GM23338 (cell line): Measurements from ENCODE around the gene INHBC. TPM values are rescaled to one million over a fixed set of nuclear protein-coding genes. Genes with fewer than 3 reads are reported as not detected.

Experiments used
- ATAC-seq: fragments of 200-7000 bp; cut with Tn5 transposase; 3 replicates; pipeline ENCODE4 v1.9.1; 2020
- DNase-seq: peaks from one replicate; pipeline ENCODE4 v3.0.0-alpha.2; 2015; ENCODE audit warnings: low spot score
- H2AFZ ChIP-seq: fragments of 200-600 bp; sonication (generic); 2 replicates; pipeline ENCODE4 v1.8.0; 2016; ENCODE audit warnings: antibody characterized with exemption, mild to moderate bottlenecking, moderate library complexity
- H3F3A ChIP-seq: fragments of 200-600 bp; sonication (generic); replicated peaks from 2 replicates; pipeline ENCODE4 v1.8.0; 2017; ENCODE audit warnings: antibody characterized with exemption, mixed run types, low read depth
- H3K27ac ChIP-seq: fragments of 200-600 bp; sonication (generic); 2 replicates; pipeline ENCODE4 v1.6.1; 2016; ENCODE audit warnings: low read depth
- H3K27me3 ChIP-seq: fragments of 200-600 bp; sonication (generic); 2 replicates; pipeline ENCODE4 v1.8.0; 2016; ENCODE audit warnings: mild to moderate bottlenecking, mixed run types, moderate library complexity; ENCODE audit not compliant: insufficient read depth
- H3K36me3 ChIP-seq: fragments of 200-600 bp; sonication (generic); 2 replicates; pipeline ENCODE4 v1.8.0; 2016; ENCODE audit warnings: mild to moderate bottlenecking; ENCODE audit not compliant: insufficient read depth
- H3K4me1 ChIP-seq: fragments of 200-600 bp; sonication (generic); 2 replicates; pipeline ENCODE4 v1.8.0; 2016; ENCODE audit warnings: mild to moderate bottlenecking, moderate library complexity; ENCODE audit not compliant: insufficient read depth
- H3K4me2 ChIP-seq: fragments of 200-600 bp; sonication (generic); 2 replicates; pipeline ENCODE4 v1.7.1; 2017; ENCODE audit warnings: mixed run types
- H3K4me3 ChIP-seq: fragments of 200-600 bp; sonication (generic); 2 replicates; pipeline ENCODE4 v1.6.1; 2016; ENCODE audit warnings: mixed run types
- H3K79me2 ChIP-seq: fragments of 200-600 bp; sonication (generic); replicated peaks from 2 replicates; pipeline ENCODE4 v1.8.0; 2017; ENCODE audit warnings: mild to moderate bottlenecking; ENCODE audit not compliant: insufficient read depth
- H3K9me2 ChIP-seq: fragments of 200-600 bp; sonication (generic); 2 replicates; pipeline ENCODE4 v1.8.0; 2017; ENCODE audit not compliant: insufficient read depth
- H4K20me1 ChIP-seq: fragments of 200-600 bp; sonication (generic); replicated peaks from 2 replicates; pipeline ENCODE4 v1.8.0; 2017; ENCODE audit warnings: mild to moderate bottlenecking; ENCODE audit not compliant: insufficient read depth
- H3K27ac Mint-ChIP-seq: 2 replicates; pipeline ENCODE4 v1.8.0; 2020; ENCODE audit warnings: inconsistent platforms, mild to moderate bottlenecking, moderate library complexity, mixed read lengths
- H3K27me3 Mint-ChIP-seq: 3 replicates; pipeline ENCODE4 v1.8.0; 2022; ENCODE audit warnings: low read depth, mild to moderate bottlenecking, moderate library complexity, mixed read lengths, inconsistent platforms; ENCODE audit not compliant: insufficient read depth, poor library complexity
- H3K36me3 Mint-ChIP-seq: 3 replicates; pipeline ENCODE4 v1.8.0; 2021; ENCODE audit warnings: low read depth, mild to moderate bottlenecking, inconsistent platforms, moderate library complexity, mixed read lengths
- H3K4me1 Mint-ChIP-seq: 3 replicates; pipeline ENCODE4 v1.8.0; 2020; ENCODE audit warnings: mild to moderate bottlenecking, inconsistent platforms, mixed read lengths
- H3K4me3 Mint-ChIP-seq: 3 replicates; pipeline ENCODE4 v1.8.0; 2021; ENCODE audit warnings: moderate library complexity, mild to moderate bottlenecking, inconsistent platforms, mixed read lengths
- H3K9me3 Mint-ChIP-seq: 3 replicates; pipeline ENCODE4 v1.8.0; 2020; ENCODE audit warnings: moderate library complexity, mild to moderate bottlenecking, inconsistent platforms, mixed read lengths
- CREB1 ChIP-seq: fragments of 250-450 bp; sonication (Bioruptor Pico); IDR thresholded peaks from 2 replicates; pipeline ENCODE4 v1.5.0; 2020; ENCODE audit warnings: low read depth, mild to moderate bottlenecking, moderate library complexity
- ETS1 ChIP-seq: IDR thresholded peaks from 2 replicates; pipeline ENCODE4 v1.6.1; 2016; ENCODE audit warnings: antibody characterized with exemption
- EZH2 ChIP-seq: fragments of 200-600 bp; sonication (generic); IDR thresholded peaks from one replicate; pipeline ENCODE4 v1.8.0; 2017; ENCODE audit warnings: antibody characterized with exemption, mild to moderate bottlenecking, low read depth; ENCODE audit not compliant: unreplicated experiment
- EZH2phosphoT487 ChIP-seq: fragments of 200-600 bp; sonication (generic); IDR thresholded peaks from one replicate; pipeline ENCODE4 v1.8.1; 2018; ENCODE audit warnings: antibody characterized with exemption; ENCODE audit not compliant: unreplicated experiment
- JUNB ChIP-seq: IDR thresholded peaks from one replicate; pipeline ENCODE4 v1.6.1; 2016; ENCODE audit warnings: antibody characterized with exemption; ENCODE audit not compliant: unreplicated experiment
- NANOG ChIP-seq: IDR thresholded peaks from 2 replicates; pipeline ENCODE4 v1.6.1; 2016; ENCODE audit warnings: antibody characterized with exemption, borderline replicate concordance
- POLR2AphosphoS5 ChIP-seq: IDR thresholded peaks from 2 replicates; pipeline ENCODE4 v1.6.1; 2016; ENCODE audit warnings: antibody characterized with exemption, low read depth
- STAT1 ChIP-seq: IDR thresholded peaks from one replicate; pipeline ENCODE4 v1.6.1; 2016; ENCODE audit warnings: antibody characterized with exemption; ENCODE audit not compliant: unreplicated experiment
- ZNF331 ChIP-seq: fragments of 250-450 bp; sonication (Bioruptor Pico); IDR thresholded peaks from 2 replicates; pipeline ENCODE4 v1.5.0; 2020; ENCODE audit warnings: low read depth, mild to moderate bottlenecking, moderate library complexity
- polyA plus RNA-seq: library from polyadenylated mRNA; unstranded; fragments of >200 nt; fragmentation: Nextera tagmentation; extraction: Ambion mirVana; gene quantifications from 2 replicates; pipeline ENCODE4 v1.2.1, GENCODE V29; 2016
- total RNA-seq: library from RNA; depleted of rRNA; stranded (reverse); fragments of >200 nt; shearing (Covaris generic); gene quantifications from 2 replicates; pipeline ENCODE4 v1.2.3, GENCODE V29; 2014
- TF ChIP-seq, protein P1 (sequence below), 2 experiments: fragments of 200-600 bp in 1 of 2; sonication (generic) in 1 of 2; conservative IDR thresholded peaks; 2 replicates each; pipeline versions ENCODE4 v1.5.1 to v1.6.1; 2016 to 2017; ENCODE audit warnings: antibody characterized with exemption in 2 of 2, low read depth in 2 of 2, mild to moderate bottlenecking in 2 of 2, moderate library complexity in 1 of 2

INHBC gene
- total and polyA plus RNA-seq, 2 experiments from 2014 or later: 0.53 TPM; not detected in 1

DNA sequence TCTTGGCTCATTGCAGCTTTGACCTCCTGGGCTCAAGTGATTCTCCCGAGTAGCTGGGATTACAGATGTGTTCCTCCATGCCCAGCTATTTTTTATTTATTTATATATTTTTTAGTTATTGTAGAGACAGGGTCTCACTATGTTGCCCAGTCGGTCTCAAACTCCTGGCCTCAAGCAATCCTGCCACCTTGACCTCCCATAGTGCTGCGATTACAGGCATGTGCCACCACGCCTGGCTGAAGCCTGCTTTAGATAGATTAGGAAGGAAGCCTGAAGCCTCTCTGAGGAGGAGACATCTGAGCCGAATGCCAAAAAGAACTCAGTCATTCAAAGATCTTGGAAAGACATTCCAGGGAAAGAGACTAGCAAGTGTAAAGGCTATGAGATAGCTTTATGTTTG, 10.2 kb downstream of the INHBC start:
- Histone ChIP-seq H3K4me1 (no peaks in the 10 kb centered on the region), H4K20me1 (no peaks in the 10 kb centered on the region), H3K27ac (no peak overlapping the region), H3K9me2 (no peaks in the 10 kb centered on the region), H3K79me2 (no peaks in the 10 kb centered on the region), H3K27me3 (no peaks in the 10 kb centered on the region), H2AFZ (no peak overlapping the region), H3K4me3 (no peak overlapping the region), H3K4me2 (no peak overlapping the region), H3K36me3 (no peaks in the 10 kb centered on the region), H3F3A (no peaks in the 10 kb centered on the region)
- no peak for ATAC-seq
- no peak overlapping the region for H3K4me3 Mint-ChIP-seq
- no peaks in the 10 kb centered on the region for H3K4me1 Mint-ChIP-seq
- H3K27ac Mint-ChIP-seq: no peak overlapping the region
- H3K36me3 Mint-ChIP-seq: peaks cover 12% of the 10 kb centered on the region
- DNase-seq: no peak
- H3K9me3 Mint-ChIP-seq: peaks cover 18% of the 10 kb centered on the region
- TF ChIP-seq ZNF331: no peak
- TF ChIP-seq STAT1: no peak
- no peak for TF ChIP-seq NANOG
- no peak for TF ChIP-seq POLR2AphosphoS5
- no peak for TF ChIP-seq JUNB
- no peak for TF ChIP-seq CREB1 (CRISPR knock-in tag)
- peaks cover 9% of the 10 kb centered on the region for H3K27me3 Mint-ChIP-seq

DNA sequence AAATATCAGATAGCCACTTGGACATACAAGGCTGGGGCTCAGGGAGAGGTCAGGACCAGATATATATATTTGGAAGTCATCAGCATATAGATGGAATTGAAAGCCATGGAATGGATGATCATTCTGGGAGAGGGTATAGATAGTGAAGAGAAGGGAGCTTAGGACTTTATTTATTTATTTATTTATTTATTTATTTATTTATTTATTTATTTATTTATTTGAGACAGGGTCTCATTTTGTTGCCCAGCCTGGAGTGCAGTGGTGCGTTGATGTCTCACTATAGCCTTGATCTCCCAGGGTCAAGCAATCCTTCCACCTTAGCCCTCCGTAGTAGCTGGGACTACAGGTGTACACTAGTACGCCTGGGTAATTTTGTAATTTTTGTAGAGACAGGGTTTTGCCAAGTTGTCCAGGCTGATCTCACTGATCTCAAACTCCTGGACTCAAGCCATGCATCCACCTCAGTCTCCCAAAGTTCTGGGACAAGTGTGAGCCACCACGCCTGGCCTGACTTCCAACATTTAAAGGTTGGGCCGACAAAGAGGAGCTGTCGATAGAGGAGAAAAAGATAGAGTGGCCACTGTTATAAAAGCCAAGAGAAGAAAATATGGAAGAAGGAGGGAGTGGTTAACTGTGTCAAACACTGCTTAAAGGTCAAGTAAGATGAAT, 11.8 kb downstream of the INHBC start:
- H3F3A ChIP-seq: no peaks in the 10 kb centered on the region
- no peak overlapping the region for H3K4me3 ChIP-seq
- no peak for ATAC-seq
- H3K4me1 ChIP-seq: peaks cover under 1% of the 10 kb centered on the region
- no peaks in the 10 kb centered on the region for H3K27me3 ChIP-seq
- H3K36me3 ChIP-seq: no peaks in the 10 kb centered on the region
- no peak for DNase-seq
- peaks cover 1% of the 10 kb centered on the region for H3K4me1 Mint-ChIP-seq
- no peak overlapping the region for H3K4me3 Mint-ChIP-seq
- H3K27ac ChIP-seq: no peak overlapping the region
- H4K20me1 ChIP-seq: no peaks in the 10 kb centered on the region
- peaks cover 9% of the 10 kb centered on the region for H3K9me3 Mint-ChIP-seq
- TF ChIP-seq ETS1: no peak
- no peak for TF ChIP-seq CREB1 (CRISPR knock-in tag)
- no peak for TF ChIP-seq NANOG
- no peak for TF ChIP-seq STAT1
- no peak for TF ChIP-seq POLR2AphosphoS5
- H3K9me2 ChIP-seq: no peaks in the 10 kb centered on the region
- no peak overlapping the region for H2AFZ ChIP-seq
- H3K27me3 Mint-ChIP-seq: peaks cover 5% of the 10 kb centered on the region
- H3K4me2 ChIP-seq: no peak overlapping the region
- H3K36me3 Mint-ChIP-seq: peaks cover 7% of the 10 kb centered on the region; the same call in 2 of the 3 replicates
- H3K79me2 ChIP-seq: no peaks in the 10 kb centered on the region
- H3K27ac Mint-ChIP-seq: no peak overlapping the region

GRCh38 chr12:57448669-57449068, 14.1 kb downstream of the INHBC start:
- Histone ChIP-seq H3K27ac (no peak overlapping the region), H3K4me3 (no peak overlapping the region), H3F3A (0 out of 2 replicates have a peak, but pooled peaks cover 4% of the 10 kb centered on the region), H4K20me1 (no peaks in the 10 kb centered on the region), H3K4me2 (no peak overlapping the region), H3K36me3 (no peaks in the 10 kb centered on the region), H3K9me2 (no peaks in the 10 kb centered on the region), H3K79me2 (no peaks in the 10 kb centered on the region), H3K27me3 (no peaks in the 10 kb centered on the region), H3K4me1 (peaks cover 19% of the 10 kb centered on the region), H2AFZ (no peak overlapping the region)
- Mint-ChIP-seq H3K27me3 (peaks cover 9% of the 10 kb centered on the region), H3K4me1 (peaks cover 21% of the 10 kb centered on the region), H3K4me3 (no peak overlapping the region), H3K9me3 (no peaks in the 10 kb centered on the region; the same call in 2 of the 3 replicates), H3K36me3 (peaks cover 2% of the 10 kb centered on the region; the same call in 1 of the 3 replicates), H3K27ac (no peak overlapping the region)
- ATAC-seq: no peak
- no peak for DNase-seq
- TF ChIP-seq EZH2 (no peak), ETS1 (no peak), CREB1 (CRISPR knock-in tag) (no peak), EZH2phosphoT487 (no peak), ZNF331 (no peak), JUNB (no peak)
- TF ChIP-seq, protein P1, sequence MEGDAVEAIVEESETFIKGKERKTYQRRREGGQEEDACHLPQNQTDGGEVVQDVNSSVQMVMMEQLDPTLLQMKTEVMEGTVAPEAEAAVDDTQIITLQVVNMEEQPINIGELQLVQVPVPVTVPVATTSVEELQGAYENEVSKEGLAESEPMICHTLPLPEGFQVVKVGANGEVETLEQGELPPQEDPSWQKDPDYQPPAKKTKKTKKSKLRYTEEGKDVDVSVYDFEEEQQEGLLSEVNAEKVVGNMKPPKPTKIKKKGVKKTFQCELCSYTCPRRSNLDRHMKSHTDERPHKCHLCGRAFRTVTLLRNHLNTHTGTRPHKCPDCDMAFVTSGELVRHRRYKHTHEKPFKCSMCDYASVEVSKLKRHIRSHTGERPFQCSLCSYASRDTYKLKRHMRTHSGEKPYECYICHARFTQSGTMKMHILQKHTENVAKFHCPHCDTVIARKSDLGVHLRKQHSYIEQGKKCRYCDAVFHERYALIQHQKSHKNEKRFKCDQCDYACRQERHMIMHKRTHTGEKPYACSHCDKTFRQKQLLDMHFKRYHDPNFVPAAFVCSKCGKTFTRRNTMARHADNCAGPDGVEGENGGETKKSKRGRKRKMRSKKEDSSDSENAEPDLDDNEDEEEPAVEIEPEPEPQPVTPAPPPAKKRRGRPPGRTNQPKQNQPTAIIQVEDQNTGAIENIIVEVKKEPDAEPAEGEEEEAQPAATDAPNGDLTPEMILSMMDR (conservative IDR thresholded peaks at IDR 0.05; ENCODE audit: low read depth in 2 of 2): no peak
